Mesenchymal stem cell (in vitro differentiated cells and primary cell): Measurements from ENCODE around the gene WHRN.

Experiments used
- DNase-seq: peaks from one replicate; pipeline ENCODE4 v3.0.0-alpha.2; 2013
- H2AFZ ChIP-seq: one replicate; pipeline ENCODE4 v1.6.1; 2013; ENCODE audit warnings: low read depth, mild to moderate bottlenecking, control low read depth, inconsistent platforms, low read length, moderate library complexity
- H2AK5ac ChIP-seq: 2 replicates; pipeline ENCODE4 v1.6.1; 2013; ENCODE audit warnings: low read length, moderate library complexity, mild to moderate bottlenecking, inconsistent platforms; ENCODE audit not compliant: severe bottlenecking
- H2BK120ac ChIP-seq: one replicate; pipeline ENCODE4 v1.6.1; 2013; ENCODE audit warnings: low read depth, mild to moderate bottlenecking, inconsistent platforms, low read length, moderate library complexity
- H2BK12ac ChIP-seq, 2 experiments: one replicate each; pipeline ENCODE4 v1.6.1; 2013; ENCODE audit warnings: inconsistent platforms in 2 of 2, low read length in 2 of 2, mild to moderate bottlenecking in 2 of 2, moderate library complexity in 2 of 2, control low read depth in 1 of 2
- H2BK15ac ChIP-seq: one replicate; pipeline ENCODE4 v1.6.1; 2013; ENCODE audit warnings: mild to moderate bottlenecking, low read depth, inconsistent platforms; ENCODE audit not compliant: poor library complexity, severe bottlenecking
- H2BK5ac ChIP-seq: 2 replicates; pipeline ENCODE4 v1.6.1; 2013; ENCODE audit warnings: low read depth, mild to moderate bottlenecking, low read length, control low read depth, inconsistent platforms; ENCODE audit not compliant: poor library complexity, severe bottlenecking
- H3K14ac ChIP-seq, 2 experiments: one replicate each; pipeline ENCODE4 v1.6.1; 2013; ENCODE audit warnings: inconsistent platforms in 2 of 2, low read length in 2 of 2, control low read depth in 1 of 2, mild to moderate bottlenecking in 1 of 2, moderate library complexity in 1 of 2
- H3K18ac ChIP-seq, 2 experiments: one replicate each; pipeline ENCODE4 v1.6.1; 2013; ENCODE audit warnings: inconsistent platforms in 2 of 2, low read length in 2 of 2, control low read depth in 1 of 2, low read depth in 1 of 2, mild to moderate bottlenecking in 1 of 2
- H3K23ac ChIP-seq, 2 experiments: one replicate each; pipeline ENCODE4 v1.6.1; 2013; ENCODE audit warnings: inconsistent platforms in 2 of 2, low read length in 2 of 2, mild to moderate bottlenecking in 2 of 2, moderate library complexity in 2 of 2, control low read depth in 1 of 2
- H3K27ac ChIP-seq: 2 replicates; pipeline ENCODE4 v1.5.1; 2013; ENCODE audit warnings: mild to moderate bottlenecking, moderate library complexity, low read length, control low read depth, inconsistent platforms; ENCODE audit not compliant: poor library complexity, severe bottlenecking
- H3K27me3 ChIP-seq, 2 experiments: 2 replicates each; pipeline versions ENCODE4 v1.6.1 to v1.7.0; 2013; ENCODE audit warnings: low read length in 2 of 2, mild to moderate bottlenecking in 2 of 2, moderate library complexity in 2 of 2, control low read depth in 1 of 2, inconsistent platforms in 1 of 2; ENCODE audit not compliant: control insufficient read depth in 1 of 2, insufficient read depth in 1 of 2
- H3K36me3 ChIP-seq, 2 experiments: 2 replicates each; pipeline versions ENCODE4 v1.6.1 to v1.7.0; 2013; ENCODE audit warnings: low read length in 2 of 2, control low read depth in 1 of 2, inconsistent platforms in 1 of 2, low read depth in 1 of 2, mild to moderate bottlenecking in 1 of 2; ENCODE audit not compliant: insufficient read depth in 2 of 2, control insufficient read depth in 1 of 2
- H3K4ac ChIP-seq, 2 experiments: one replicate each; pipeline ENCODE4 v1.6.1; 2013; ENCODE audit warnings: inconsistent platforms in 2 of 2, low read length in 2 of 2, mild to moderate bottlenecking in 2 of 2, moderate library complexity in 2 of 2, control low read depth in 1 of 2, low read depth in 1 of 2
- H3K4me1 ChIP-seq: 2 replicates; pipeline ENCODE4 v1.6.1; 2013; ENCODE audit warnings: low read depth, low read length, control low read depth; ENCODE audit not compliant: control insufficient read depth, insufficient read depth
- H3K4me2 ChIP-seq: 2 replicates; pipeline ENCODE4 v1.6.1; 2013; ENCODE audit warnings: low read length, mild to moderate bottlenecking, inconsistent platforms; ENCODE audit not compliant: poor library complexity, severe bottlenecking
- H3K4me3 ChIP-seq, 2 experiments: 2 replicates each; pipeline versions ENCODE4 v1.5.1 to v1.7.0; 2013; ENCODE audit warnings: low read length in 2 of 2, mild to moderate bottlenecking in 2 of 2, control low read depth in 1 of 2, low read depth in 1 of 2; ENCODE audit not compliant: insufficient read depth in 1 of 2
- H3K79me1 ChIP-seq: replicated peaks from 2 replicates; pipeline ENCODE4 v1.6.1; 2013; ENCODE audit warnings: mild to moderate bottlenecking, control low read depth, low read length, inconsistent platforms; ENCODE audit not compliant: poor library complexity, severe bottlenecking
- H3K9ac ChIP-seq: 2 replicates; pipeline ENCODE4 v1.7.0; 2013; ENCODE audit warnings: mild to moderate bottlenecking, low read length, moderate library complexity
- H3K9me3 ChIP-seq: 2 replicates; pipeline ENCODE4 v1.7.0; 2013; ENCODE audit warnings: mild to moderate bottlenecking, low read length; ENCODE audit not compliant: control insufficient read depth
- H4K8ac ChIP-seq: one replicate; pipeline ENCODE4 v1.6.1; 2013; ENCODE audit warnings: inconsistent platforms, mild to moderate bottlenecking, low read length, moderate library complexity
- H4K91ac ChIP-seq: one replicate; pipeline ENCODE4 v1.6.1; 2013; ENCODE audit warnings: mild to moderate bottlenecking, low read length, inconsistent platforms
- WGBS: methylation state at CpG from one replicate; pipeline ENCODE4 v1.1.7; 2013; ENCODE audit warnings: mixed read lengths; 5-methylcytosine and 5-hydroxymethylcytosine counted together

Gene WHRN

GRCh38 chr9:114406441-114406840 is 98.8 kb downstream of the WHRN start:
- Histone ChIP-seq H2BK120ac (no peak overlapping the region), H2AFZ (no peak overlapping the region), H2BK12ac (no peak overlapping the region), H4K91ac (no peak overlapping the region), H3K4me1 (peaks cover 10% of the 10 kb centered on the region), H3K23ac (no peak overlapping the region), H3K27me3 (peaks cover 0 to 14% of the 10 kb centered on the region in 2 experiments), H2BK15ac (no peak overlapping the region), H3K4ac (no peak overlapping the region), H3K36me3 (peaks cover 0 to 35% of the 10 kb centered on the region in 2 experiments), H3K79me1 (no peaks in the 10 kb centered on the region), H2BK5ac (no peak overlapping the region), H3K4me2 (no peak overlapping the region), H3K9ac (no peak overlapping the region), H3K14ac (no peak overlapping the region), H3K18ac (no peak overlapping the region), H3K27ac (no peak overlapping the region), H3K9me3 (no peaks in the 10 kb centered on the region), H4K8ac (no peak overlapping the region), H3K4me3 (no peak overlapping the region), H2AK5ac (no peak overlapping the region)
- WGBS: 93% methylated on average over 13 of the region's 13 CpGs
- no peak for DNase-seq

- DNase-seq: peak; percentile 83
- peaks cover 0 to 35% of the 10 kb centered on the region in 2 experiments for H3K36me3 ChIP-seq
- H3K27me3 ChIP-seq: peaks cover 0 to 14% of the 10 kb centered on the region in 2 experiments
- no peak overlapping the region for H2BK120ac ChIP-seq
- no peak overlapping the region for H2AK5ac ChIP-seq
- H3K9me3 ChIP-seq: no peaks in the 10 kb centered on the region
- no peak overlapping the region for H3K18ac ChIP-seq
- no peak overlapping the region for H2AFZ ChIP-seq
- no peak overlapping the region for H3K14ac ChIP-seq
- WGBS: 34% methylated on average over 14 of the region's 15 CpGs
- no peak overlapping the region for H3K9ac ChIP-seq
- H4K8ac ChIP-seq: peak overlapping the region; percentile 64
- no peak overlapping the region for H3K4ac ChIP-seq
- H2BK15ac ChIP-seq: no peak overlapping the region
- H3K23ac ChIP-seq: no peak overlapping the region
- H4K91ac ChIP-seq: peak overlapping the region; percentile 40
- no peak overlapping the region for H3K27ac ChIP-seq
- H3K4me3 ChIP-seq: no peak overlapping the region
- H2BK12ac ChIP-seq: no peak overlapping the region
- peaks cover 10% of the 10 kb centered on the region for H3K4me1 ChIP-seq
- no peak overlapping the region for H2BK5ac ChIP-seq
- H3K4me2 ChIP-seq: no peak overlapping the region
- H3K79me1 ChIP-seq: no peaks in the 10 kb centered on the region
Observed at GRCh38 chr9:114405294-114406034, 99.8 kb downstream of the WHRN start.

GRCh38 chr9:114404531-114404930 is 100.7 kb downstream of the WHRN start:
- Histone ChIP-seq H3K79me1 (no peaks in the 10 kb centered on the region), H3K27ac (no peak overlapping the region), H3K9me3 (no peaks in the 10 kb centered on the region), H2AK5ac (no peak overlapping the region), H3K4ac (no peak overlapping the region), H3K14ac (no peak overlapping the region), H4K91ac (no peak overlapping the region), H3K4me3 (no peak overlapping the region), H3K9ac (no peak overlapping the region), H3K4me2 (no peak overlapping the region), H3K4me1 (peaks cover 9% of the 10 kb centered on the region), H3K23ac (no peak overlapping the region), H2BK5ac (no peak overlapping the region), H3K18ac (no peak overlapping the region), H2BK12ac (no peak overlapping the region), H4K8ac (peak overlapping the region; percentile 56), H3K36me3 (peaks cover 0 to 35% of the 10 kb centered on the region in 2 experiments), H2AFZ (no peak overlapping the region), H2BK120ac (no peak overlapping the region), H3K27me3 (peaks cover 0 to 15% of the 10 kb centered on the region in 2 experiments), H2BK15ac (no peak overlapping the region)
- no peak for DNase-seq
- 71% methylated on average over 2 of the region's 2 CpGs for WGBS

GRCh38 chr9:114403153-114403756 is 102.0 kb downstream of the WHRN start:
- Histone ChIP-seq H4K91ac (no peak overlapping the region), H3K23ac (no peak overlapping the region), H2BK12ac (no peak overlapping the region), H3K79me1 (no peaks in the 10 kb centered on the region), H3K4ac (peak overlapping the region in 1 of 2 experiments; percentile 6), H3K9me3 (no peaks in the 10 kb centered on the region), H2AFZ (no peak overlapping the region), H2BK120ac (no peak overlapping the region), H3K9ac (no peak overlapping the region), H2BK5ac (no peak overlapping the region), H3K36me3 (peaks cover 0 to 35% of the 10 kb centered on the region in 2 experiments), H3K27me3 (peaks cover 0 to 11% of the 10 kb centered on the region in 2 experiments), H3K4me2 (no peak overlapping the region), H3K4me1 (peaks cover 7% of the 10 kb centered on the region), H3K4me3 (no peak overlapping the region), H3K14ac (no peak overlapping the region), H2BK15ac (no peak overlapping the region), H2AK5ac (no peak overlapping the region), H3K18ac (no peak overlapping the region), H4K8ac (no peak overlapping the region), H3K27ac (no peak overlapping the region)
- 93% methylated on average over 16 of the region's 16 CpGs for WGBS
- DNase-seq: no peak
